H7 (cell line): Measurements from ENCODE around the gene MTMR12. TPM values are rescaled to one million over a fixed set of nuclear protein-coding genes. Genes with fewer than 3 reads are reported as not detected.
A peak's percentile ranks its signal among the peaks of the same experiment; 100 is the strongest.

Experiments used
- DNase-seq: peaks from one replicate; pipeline ENCODE4 v3.0.0; 2012
- H3K27me3 ChIP-seq: 2 replicates; pipeline ENCODE4 v1.6.0; 2011; ENCODE audit warnings: mild to moderate bottlenecking, low read length; ENCODE audit not compliant: control insufficient read depth, insufficient read depth
- H3K36me3 ChIP-seq: replicated peaks from 2 replicates; pipeline ENCODE4 v1.5.1; 2011; ENCODE audit warnings: low read length; ENCODE audit not compliant: control insufficient read depth, insufficient read depth
- H3K4me3 ChIP-seq: 2 replicates; pipeline ENCODE4 v1.5.1; 2011; ENCODE audit warnings: low read depth, mild to moderate bottlenecking, control low read depth, low read length, moderate library complexity; ENCODE audit not compliant: insufficient read depth
- total RNA-seq: library from RNA; depleted of rRNA; stranded (reverse); fragments of >200 nt; shearing (Covaris generic); gene quantifications from 2 replicates; pipeline ENCODE4 v1.2.3, GENCODE V29; 2014; rRNA removed

The MTMR12 gene, protein sequence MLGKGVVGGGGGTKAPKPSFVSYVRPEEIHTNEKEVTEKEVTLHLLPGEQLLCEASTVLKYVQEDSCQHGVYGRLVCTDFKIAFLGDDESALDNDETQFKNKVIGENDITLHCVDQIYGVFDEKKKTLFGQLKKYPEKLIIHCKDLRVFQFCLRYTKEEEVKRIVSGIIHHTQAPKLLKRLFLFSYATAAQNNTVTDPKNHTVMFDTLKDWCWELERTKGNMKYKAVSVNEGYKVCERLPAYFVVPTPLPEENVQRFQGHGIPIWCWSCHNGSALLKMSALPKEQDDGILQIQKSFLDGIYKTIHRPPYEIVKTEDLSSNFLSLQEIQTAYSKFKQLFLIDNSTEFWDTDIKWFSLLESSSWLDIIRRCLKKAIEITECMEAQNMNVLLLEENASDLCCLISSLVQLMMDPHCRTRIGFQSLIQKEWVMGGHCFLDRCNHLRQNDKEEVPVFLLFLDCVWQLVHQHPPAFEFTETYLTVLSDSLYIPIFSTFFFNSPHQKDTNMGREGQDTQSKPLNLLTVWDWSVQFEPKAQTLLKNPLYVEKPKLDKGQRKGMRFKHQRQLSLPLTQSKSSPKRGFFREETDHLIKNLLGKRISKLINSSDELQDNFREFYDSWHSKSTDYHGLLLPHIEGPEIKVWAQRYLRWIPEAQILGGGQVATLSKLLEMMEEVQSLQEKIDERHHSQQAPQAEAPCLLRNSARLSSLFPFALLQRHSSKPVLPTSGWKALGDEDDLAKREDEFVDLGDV
- total RNA-seq, result 22.9 and 33.5 TPM in 2 replicates

DNA sequence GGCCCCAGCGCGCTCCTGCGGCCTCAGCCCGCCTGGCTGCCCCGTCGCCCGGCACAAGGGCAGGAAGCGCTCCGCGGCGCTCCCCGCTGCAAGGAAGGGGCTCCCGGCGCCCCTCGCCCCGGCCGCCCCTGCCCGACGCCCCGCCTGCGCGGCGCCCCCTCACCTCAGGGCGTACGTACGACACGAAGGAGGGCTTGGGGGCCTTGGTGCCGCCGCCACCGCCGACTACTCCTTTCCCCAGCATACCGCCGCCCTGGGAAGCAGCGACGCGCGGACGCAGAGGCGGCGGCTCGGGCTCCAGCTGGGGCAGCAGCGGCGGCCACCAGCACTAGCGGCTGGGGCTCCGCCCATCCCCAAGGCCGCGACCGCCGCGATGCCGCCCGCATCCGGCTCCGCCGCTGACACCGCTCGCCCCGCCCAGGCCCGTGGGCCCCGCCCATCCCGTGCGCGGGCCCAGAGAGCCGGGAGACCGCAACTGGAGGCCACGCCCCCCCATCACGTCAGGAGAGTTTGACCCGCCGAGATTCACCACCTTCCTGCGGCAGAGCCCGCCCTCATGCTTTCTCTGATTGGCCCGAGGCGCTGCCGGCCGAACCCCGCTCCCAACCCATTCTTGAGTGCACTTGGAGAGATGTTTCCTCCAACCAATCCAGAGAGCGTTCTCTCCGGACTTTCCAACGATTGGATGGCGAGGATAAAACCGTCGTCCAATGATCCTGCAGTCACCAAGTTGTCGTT lies at the start of gene MTMR12:
Gene MTMR12, minus strand, starts transcription at position 345 of the 738 bp plus-strand sequence. Its CDS starts 101 bp downstream, at position 244.
- no peaks in the 10 kb centered on the region for H3K36me3 ChIP-seq
- peak; percentile 99 for DNase-seq

DNA sequence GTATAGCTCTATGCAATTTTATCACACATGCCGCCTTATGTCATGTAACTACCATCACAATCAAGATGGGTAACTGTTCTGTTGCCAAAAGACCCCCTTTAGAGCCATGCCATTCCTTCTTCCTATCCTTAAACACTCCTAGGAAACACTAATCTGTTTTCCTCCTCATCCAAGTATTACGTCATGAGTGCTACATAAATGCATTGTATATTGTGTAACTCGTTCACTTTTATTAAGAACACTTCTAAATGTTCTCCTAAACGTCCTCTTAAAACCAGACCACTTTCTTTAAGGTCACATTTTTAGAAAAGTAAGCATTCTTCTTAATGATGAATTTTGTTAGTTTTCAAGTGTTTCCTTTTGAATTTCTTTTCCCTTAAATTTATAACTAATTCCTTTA lies 49.8 kb upstream of the MTMR12 start:
- H3K4me3 ChIP-seq, result no peak overlapping the region
- no peak for DNase-seq
- peaks cover 3% of the 10 kb centered on the region for H3K36me3 ChIP-seq
- H3K27me3 ChIP-seq, result no peaks in the 10 kb centered on the region

More for the DNA sequence above, at the start of gene MTMR12:
- Histone ChIP-seq H3K4me3 (peak within 1 kb of the TSS; percentile 93), H3K27me3 (no peaks in the 10 kb centered on the region)

DNA sequence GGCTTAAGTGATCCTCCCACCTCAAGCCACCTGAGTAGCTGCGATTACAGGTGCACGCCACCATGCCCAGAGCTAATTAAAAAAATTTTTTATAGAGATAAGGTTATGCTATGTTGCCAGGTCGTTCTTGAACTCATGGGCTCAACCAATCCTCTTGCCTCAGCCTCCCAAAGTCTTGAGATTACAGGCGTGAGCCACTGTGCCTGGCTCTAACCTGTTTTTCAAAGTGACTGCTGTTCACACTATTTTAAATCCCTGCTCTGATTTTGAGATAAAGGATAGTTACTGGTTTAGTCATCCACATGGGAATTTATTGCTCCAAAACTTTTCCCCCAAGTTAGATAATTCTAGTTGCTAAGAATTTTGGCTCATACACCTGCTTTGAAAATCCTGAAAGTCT lies 48.2 kb upstream of the MTMR12 start:
- Histone ChIP-seq H3K4me3 (no peak overlapping the region), H3K27me3 (no peaks in the 10 kb centered on the region), H3K36me3 (peaks cover 5% of the 10 kb centered on the region)
- no peak for DNase-seq

DNA sequence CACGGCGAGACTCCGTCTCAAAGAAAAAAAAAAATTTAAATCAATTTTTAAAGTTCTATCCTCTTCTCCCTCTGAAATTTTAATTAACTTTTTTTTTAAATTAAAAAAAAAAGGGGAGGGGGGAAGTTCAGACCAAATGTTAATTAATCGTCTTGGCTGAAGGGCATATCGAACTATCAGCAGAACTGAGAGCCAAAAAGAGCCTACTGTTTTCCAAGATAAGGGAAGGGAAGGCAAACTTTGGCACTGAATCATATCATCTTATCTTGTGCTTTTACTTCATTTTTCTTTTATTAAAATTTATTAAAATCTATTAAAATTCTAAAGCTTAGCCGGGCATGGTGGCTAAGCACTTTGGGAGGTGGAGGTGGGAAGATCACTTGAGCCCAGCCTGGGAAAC lies 45.9 kb upstream of the MTMR12 start:
- no peaks in the 10 kb centered on the region for H3K27me3 ChIP-seq
- H3K4me3 ChIP-seq, result no peak overlapping the region
- peaks cover 3% of the 10 kb centered on the region for H3K36me3 ChIP-seq
- DNase-seq, result no peak

DNA sequence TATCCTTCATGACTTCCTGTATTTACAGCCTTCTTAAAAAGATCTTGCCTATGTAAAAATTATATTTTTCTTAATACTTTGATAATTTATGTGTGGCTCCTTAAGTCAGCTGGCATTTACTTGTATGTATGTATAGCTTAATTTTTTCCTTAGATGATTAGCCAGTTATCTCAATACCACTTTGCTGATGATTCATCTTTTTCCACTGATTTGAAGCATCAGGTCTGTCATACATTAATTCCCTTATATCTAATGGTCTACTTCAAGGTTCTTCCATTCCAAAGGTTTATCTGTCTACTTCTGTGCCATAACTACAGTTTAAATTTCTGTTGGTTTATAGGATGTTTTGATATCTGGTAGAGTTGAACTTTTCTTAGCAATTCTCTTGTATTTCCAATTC lies 44.9 kb upstream of the MTMR12 start:
- no peak for DNase-seq
- H3K36me3 ChIP-seq, result peaks cover 3% of the 10 kb centered on the region

DNA sequence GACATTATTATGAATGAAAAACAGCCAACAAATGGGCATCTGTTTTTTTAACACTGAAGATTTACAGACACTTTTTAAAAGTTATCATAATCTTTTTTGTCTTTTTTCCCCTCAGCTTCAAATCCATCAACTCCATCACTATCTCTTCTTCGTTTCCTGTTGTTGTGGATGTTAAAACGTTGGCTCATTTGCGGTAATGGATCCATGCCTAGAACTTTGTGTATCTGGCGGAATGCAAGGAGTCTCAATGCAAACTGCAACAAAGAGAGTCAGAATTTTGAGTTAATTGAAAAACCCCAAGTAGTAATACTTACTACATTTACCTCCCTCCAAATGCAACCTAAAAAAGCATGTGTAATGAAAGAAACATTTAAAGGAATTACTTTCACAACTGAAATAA lies 42.9 kb upstream of the MTMR12 start:
- H3K4me3 ChIP-seq, result no peak overlapping the region
- no peaks in the 10 kb centered on the region for H3K27me3 ChIP-seq
- no peak for DNase-seq
- H3K36me3 ChIP-seq, result peaks cover 3% of the 10 kb centered on the region

More for the DNA sequence above, 44.9 kb upstream of the MTMR12 start:
- Histone ChIP-seq H3K4me3 (no peak overlapping the region), H3K27me3 (no peaks in the 10 kb centered on the region)

DNA sequence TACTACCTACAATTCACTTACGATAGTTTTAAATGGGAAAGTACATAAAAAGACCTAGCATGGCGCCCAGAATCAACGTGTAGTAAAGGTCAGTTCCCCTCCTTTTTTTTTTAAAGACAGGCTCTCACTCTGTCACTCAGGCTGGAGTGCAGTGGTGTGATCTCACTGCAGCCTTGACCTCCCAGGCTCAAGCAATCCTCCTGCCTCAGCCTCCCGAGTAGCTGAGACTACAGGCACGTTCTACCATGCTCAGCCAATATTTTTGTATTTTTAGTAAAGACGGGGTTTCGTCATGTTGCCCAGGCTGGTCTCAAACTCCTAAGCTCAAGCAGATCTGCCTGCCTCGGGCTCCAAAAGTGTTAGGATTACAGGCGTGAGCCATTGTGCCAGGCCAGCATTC lies 40.7 kb upstream of the MTMR12 start:
- Histone ChIP-seq H3K36me3 (peaks cover 3% of the 10 kb centered on the region), H3K27me3 (no peaks in the 10 kb centered on the region)
- DNase-seq, result no peak

DNA sequence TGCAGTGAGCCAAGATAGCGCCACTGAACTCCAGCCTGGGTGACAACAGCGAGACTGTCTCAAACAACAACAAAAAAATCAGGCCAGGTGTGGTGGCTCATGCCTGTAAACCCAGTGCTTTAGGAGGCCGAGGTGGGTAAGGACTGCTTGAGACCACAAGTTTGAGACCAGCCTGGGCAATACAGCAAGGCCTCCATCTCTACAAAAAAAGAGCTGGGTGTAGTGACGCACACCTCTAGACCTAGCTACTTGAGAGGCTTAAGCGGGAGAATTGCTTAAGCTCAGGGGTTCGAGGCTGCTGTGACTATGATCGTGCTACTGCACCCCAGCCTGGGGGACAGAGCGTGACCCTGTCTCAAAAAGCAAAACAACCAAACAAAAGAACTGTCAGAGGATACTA lies 39.9 kb upstream of the MTMR12 start:
- no peak for DNase-seq
- Histone ChIP-seq H3K36me3 (peaks cover 3% of the 10 kb centered on the region), H3K27me3 (no peaks in the 10 kb centered on the region), H3K4me3 (no peak overlapping the region)

More for the DNA sequence above, 40.7 kb upstream of the MTMR12 start:
- no peak overlapping the region for H3K4me3 ChIP-seq

DNA sequence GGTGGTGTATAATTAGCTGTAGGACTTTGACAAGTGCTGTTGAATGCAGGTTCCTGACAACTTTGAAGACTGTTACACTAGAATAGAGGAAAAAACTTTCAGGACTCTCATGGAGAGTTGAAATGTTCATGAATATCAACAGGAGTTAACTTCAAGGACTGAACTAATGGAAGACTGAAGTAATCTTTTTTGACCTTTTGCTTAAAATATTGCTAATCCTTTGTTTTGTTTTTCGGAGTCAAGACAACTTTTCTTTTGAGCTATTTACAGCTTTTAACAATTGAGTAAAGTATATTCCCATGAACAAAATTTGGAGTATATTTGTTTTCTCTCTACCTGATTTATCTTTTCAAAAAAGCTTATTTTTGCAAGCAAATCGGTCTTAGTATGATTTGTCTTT lies 34.1 kb upstream of the MTMR12 start:
- Histone ChIP-seq H3K27me3 (no peaks in the 10 kb centered on the region), H3K4me3 (no peak overlapping the region), H3K36me3 (no peaks in the 10 kb centered on the region)
- no peak for DNase-seq

- Histone ChIP-seq H3K27me3 (no peaks in the 10 kb centered on the region), H3K36me3 (no peaks in the 10 kb centered on the region), H3K4me3 (no peak overlapping the region)
- no peak for DNase-seq
Measured at GRCh38 chr5:32343058-32343672, 30.4 kb upstream of the MTMR12 start.

DNA sequence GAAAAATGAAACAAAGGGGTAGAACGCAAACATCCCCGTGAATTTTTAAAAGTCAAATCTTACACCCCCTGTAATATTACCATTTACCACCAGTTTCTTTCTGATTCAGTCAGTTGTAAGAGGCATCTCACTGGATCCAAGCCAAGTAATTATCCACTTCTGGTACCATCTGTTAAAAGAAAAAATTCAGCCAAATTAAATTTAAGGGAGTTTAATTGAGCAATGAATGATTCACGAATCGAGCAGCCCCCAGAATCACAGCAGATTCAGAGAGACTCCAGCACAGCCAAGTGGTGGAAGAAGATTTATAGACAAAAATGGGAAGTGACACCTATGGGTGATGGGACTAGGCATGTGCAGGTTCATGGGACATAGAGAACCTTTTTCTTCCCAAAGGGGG lies 29.9 kb upstream of the MTMR12 start:
- Histone ChIP-seq H3K4me3 (no peak overlapping the region), H3K36me3 (no peaks in the 10 kb centered on the region), H3K27me3 (no peaks in the 10 kb centered on the region)
- no peak for DNase-seq

DNA sequence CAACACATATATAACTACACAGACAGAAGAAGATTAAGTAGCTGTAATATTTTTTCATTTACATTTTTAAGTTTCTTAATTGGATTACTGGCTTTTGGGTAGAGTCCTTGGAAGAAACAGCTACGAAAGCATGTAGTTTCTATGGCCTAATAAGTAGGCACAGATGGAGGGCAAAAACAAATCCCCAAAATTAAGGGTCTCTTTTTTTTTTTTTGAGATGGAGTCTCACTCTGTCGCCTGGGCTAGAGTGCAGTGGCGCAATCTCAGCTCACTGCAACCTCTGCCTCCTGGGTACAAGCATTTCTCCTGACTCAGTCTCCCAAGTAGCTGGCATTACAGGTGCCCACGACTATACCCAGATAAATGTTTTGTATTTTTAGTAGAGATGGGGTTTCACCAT lies 27.1 kb upstream of the MTMR12 start:
- no peak for DNase-seq
- H3K36me3 ChIP-seq, result no peaks in the 10 kb centered on the region
- no peak overlapping the region for H3K4me3 ChIP-seq
- H3K27me3 ChIP-seq, result no peaks in the 10 kb centered on the region

DNA sequence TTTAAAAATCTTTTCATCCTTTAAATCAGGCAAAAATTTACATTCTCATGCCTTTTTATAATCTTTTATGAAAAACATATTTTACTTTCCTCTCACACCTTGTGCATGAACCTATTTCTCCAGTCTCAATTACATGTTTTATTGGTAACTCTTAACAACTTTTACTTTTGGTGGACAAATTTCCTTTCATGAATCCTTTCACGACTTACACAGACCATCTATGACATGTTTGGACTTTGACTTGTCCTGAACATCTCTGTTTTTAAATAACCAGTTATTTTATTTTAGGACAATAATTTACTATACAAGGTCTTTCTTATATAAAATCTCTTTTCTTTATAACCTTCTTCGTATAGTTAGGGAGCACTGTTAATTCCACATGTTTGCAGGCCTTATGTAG lies 26.5 kb upstream of the MTMR12 start:
- DNase-seq, result no peak
- Histone ChIP-seq H3K4me3 (no peak overlapping the region), H3K27me3 (no peaks in the 10 kb centered on the region), H3K36me3 (no peaks in the 10 kb centered on the region)

- Histone ChIP-seq H3K27me3 (no peaks in the 10 kb centered on the region), H3K4me3 (no peak overlapping the region), H3K36me3 (no peaks in the 10 kb centered on the region)
- DNase-seq, result no peak
Measured at GRCh38 chr5:32332966-32333365, 20.2 kb upstream of the MTMR12 start.
